Measurements from ENCODE around the gene PPP2R5A.
"Not testable (repeated sequence)": the region's sequence is repeated elsewhere in the genome, so short reads cannot be mapped to it uniquely, and the experiment has no call there.

Gene PPP2R5A

GRCh38 chr1:212295579-212295978 lies 10.4 kb downstream of the PPP2R5A start:
- DNase-seq (ENCODE audit: low read depth in 2 of 2, low spot score in 1 of 2): no peak

- no peak for DNase-seq (ENCODE audit: low read depth in 2 of 2, low spot score in 1 of 2)
Measured at GRCh38 chr1:212297338-212297737, 12.1 kb downstream of the PPP2R5A start.

- no peak for DNase-seq (ENCODE audit: low read depth in 2 of 2, low spot score in 1 of 2)
Measured at GRCh38 chr1:212301580-212301979, 16.4 kb downstream of the PPP2R5A start.

- DNase-seq (ENCODE audit: low read depth in 2 of 2, low spot score in 1 of 2): no peak
Measured at GRCh38 chr1:212302745-212303383, 17.7 kb downstream of the PPP2R5A start.

GRCh38 chr1:212305342-212305741 lies 20.1 kb downstream of the PPP2R5A start:
- no peak for DNase-seq (ENCODE audit: low read depth in 2 of 2, low spot score in 1 of 2)

GRCh38 chr1:212305984-212306452 lies 20.8 kb downstream of the PPP2R5A start:
- DNase-seq (ENCODE audit: low read depth in 2 of 2, low spot score in 1 of 2): not testable (repeated sequence)

GRCh38 chr1:212309967-212310366 lies 24.8 kb downstream of the PPP2R5A start:
- DNase-seq (ENCODE audit: low read depth in 2 of 2, low spot score in 1 of 2): no peak

- no peak for DNase-seq (ENCODE audit: low read depth in 2 of 2, low spot score in 1 of 2)
Measured at GRCh38 chr1:212310383-212310782, 25.2 kb downstream of the PPP2R5A start.

GRCh38 chr1:212311836-212312497 lies 26.8 kb downstream of the PPP2R5A start:
- no peak for DNase-seq (ENCODE audit: low read depth in 2 of 2, low spot score in 1 of 2)

- no peak for DNase-seq (ENCODE audit: low read depth in 2 of 2, low spot score in 1 of 2)
Measured at GRCh38 chr1:212313616-212314015, 28.4 kb downstream of the PPP2R5A start.

- DNase-seq (ENCODE audit: low read depth in 2 of 2, low spot score in 1 of 2): no peak
Measured at GRCh38 chr1:212315184-212315583, 30.0 kb downstream of the PPP2R5A start.

- no peak for DNase-seq (ENCODE audit: low read depth in 2 of 2, low spot score in 1 of 2)
Measured at GRCh38 chr1:212315907-212316306, 30.7 kb downstream of the PPP2R5A start.

- DNase-seq (ENCODE audit: low read depth in 2 of 2, low spot score in 1 of 2): no peak
Measured at GRCh38 chr1:212317916-212318315, 32.7 kb downstream of the PPP2R5A start.

- DNase-seq (ENCODE audit: low read depth in 2 of 2, low spot score in 1 of 2): not testable (repeated sequence)
Measured at GRCh38 chr1:212321031-212321430, 35.8 kb downstream of the PPP2R5A start.

- DNase-seq (ENCODE audit: low read depth in 2 of 2, low spot score in 1 of 2): no peak
Measured at GRCh38 chr1:212323066-212323465, 37.9 kb downstream of the PPP2R5A start.

GRCh38 chr1:212326541-212326940 lies 41.3 kb downstream of the PPP2R5A start:
- DNase-seq (ENCODE audit: low read depth in 2 of 2, low spot score in 1 of 2): no peak

GRCh38 chr1:212328248-212328647 lies 43.0 kb downstream of the PPP2R5A start:
- no peak for DNase-seq (ENCODE audit: low read depth in 2 of 2, low spot score in 1 of 2)

GRCh38 chr1:212329105-212329504 lies 43.9 kb downstream of the PPP2R5A start:
- no peak for DNase-seq (ENCODE audit: low read depth in 2 of 2, low spot score in 1 of 2)

GRCh38 chr1:212341090-212341489 lies 55.9 kb downstream of the PPP2R5A start:
- DNase-seq (ENCODE audit: low read depth in 2 of 2, low spot score in 1 of 2): no peak

- DNase-seq (ENCODE audit: low read depth in 2 of 2, low spot score in 1 of 2): no peak
Measured at GRCh38 chr1:212344905-212345304, 59.7 kb downstream of the PPP2R5A start.

GRCh38 chr1:212346601-212347000 lies 61.4 kb downstream of the PPP2R5A start:
- DNase-seq (ENCODE audit: low read depth in 2 of 2, low spot score in 1 of 2): no peak

GRCh38 chr1:212351588-212352362 lies 66.6 kb downstream of the PPP2R5A start:
- DNase-seq (ENCODE audit: low read depth in 2 of 2, low spot score in 1 of 2): no peak
